IPS-15b (cell line): ENCODE results near the gene RECQL5.
"Not testable (repeated sequence)": the region's sequence is repeated elsewhere in the genome, so short reads cannot be mapped to it uniquely, and the experiment has no call there.

Experiments
- H3K27me3 ChIP-seq: one replicate; pipeline ENCODE4 v1.6.1; 2013; ENCODE audit warnings: low read length; ENCODE audit not compliant: control insufficient read depth, insufficient read depth
- H3K36me3 ChIP-seq: one replicate; pipeline ENCODE4 v1.6.1; 2013; ENCODE audit warnings: low read length; ENCODE audit not compliant: control insufficient read depth, insufficient read depth
- H3K4me1 ChIP-seq: one replicate; pipeline ENCODE4 v1.6.1; 2013; ENCODE audit warnings: mild to moderate bottlenecking, low read length; ENCODE audit not compliant: control insufficient read depth, insufficient read depth
- H3K4me3 ChIP-seq: one replicate; pipeline ENCODE4 v1.5.1; 2013; ENCODE audit warnings: low read depth, low read length
- H3K9ac ChIP-seq: one replicate; pipeline ENCODE4 v1.6.1; 2013; ENCODE audit warnings: low read depth, mild to moderate bottlenecking, low read length
- H3K9me3 ChIP-seq: one replicate; pipeline ENCODE4 v1.6.1; 2013; ENCODE audit warnings: mild to moderate bottlenecking, low read length; ENCODE audit not compliant: control insufficient read depth, insufficient read depth

The RECQL5 gene

DNA sequence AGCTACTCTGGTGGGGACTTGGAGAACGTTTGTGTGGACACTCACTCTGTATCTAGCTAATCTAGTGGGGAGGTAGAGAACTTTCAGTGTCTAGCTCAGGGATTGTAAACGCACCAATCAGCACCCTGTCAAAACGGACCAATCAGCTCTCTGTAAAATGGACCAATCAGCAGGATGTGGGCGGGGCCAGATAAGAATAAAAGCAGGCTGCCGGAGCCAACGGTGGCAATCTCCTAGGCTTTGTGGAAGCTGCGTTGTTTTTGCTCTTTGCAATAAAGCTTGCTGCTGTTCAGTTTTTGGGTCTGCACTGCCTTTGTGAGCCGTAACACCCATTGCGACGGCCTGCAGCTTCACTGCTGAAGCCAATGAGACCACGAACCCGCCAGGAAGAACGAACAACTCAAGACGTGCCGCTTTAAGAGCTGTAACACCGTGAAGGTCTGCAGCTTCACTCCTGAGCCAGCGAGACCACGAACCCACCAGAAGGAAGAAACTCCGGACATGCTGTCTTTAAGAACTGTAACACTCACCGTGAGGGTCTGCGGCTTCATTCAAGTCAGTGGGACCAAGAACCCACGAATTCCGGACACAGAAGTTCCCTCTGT, 85.7 kb downstream of the RECQL5 start:
- H3K9ac ChIP-seq, H3K36me3 ChIP-seq, H3K4me1 ChIP-seq, H3K4me3 ChIP-seq, H3K27me3 ChIP-seq, H3K9me3 ChIP-seq: not testable (repeated sequence)
